Measurements from ENCODE around the gene CSRP1.

DNA sequence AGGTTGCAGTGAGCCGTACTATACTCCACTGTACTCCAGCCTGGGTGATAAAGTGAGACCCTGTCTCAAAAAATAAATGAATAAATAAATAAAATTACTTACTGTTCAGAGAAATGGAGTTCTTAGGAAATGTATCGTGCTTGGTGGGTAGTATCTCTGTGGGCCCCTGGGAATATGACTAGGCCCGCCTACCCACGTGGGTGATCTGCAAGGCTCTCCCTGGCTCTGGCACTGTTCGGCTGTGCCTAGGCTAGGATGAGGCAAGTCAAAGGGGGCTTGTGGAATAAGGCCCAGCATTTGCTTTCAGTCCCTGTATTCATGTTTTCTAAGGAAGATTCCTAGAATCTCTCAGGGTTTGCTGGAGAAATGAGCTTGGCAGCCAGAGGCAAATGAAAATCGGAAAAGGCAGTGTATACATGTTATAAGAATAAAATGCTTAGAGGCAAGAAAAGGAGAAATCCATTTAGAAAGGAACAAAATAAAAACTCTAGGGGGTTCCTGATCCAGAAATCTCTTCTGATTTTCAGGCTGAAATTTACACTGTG, 4.5 kb upstream of the CSRP1 start:
- TF ChIP-seq, protein P1, sequence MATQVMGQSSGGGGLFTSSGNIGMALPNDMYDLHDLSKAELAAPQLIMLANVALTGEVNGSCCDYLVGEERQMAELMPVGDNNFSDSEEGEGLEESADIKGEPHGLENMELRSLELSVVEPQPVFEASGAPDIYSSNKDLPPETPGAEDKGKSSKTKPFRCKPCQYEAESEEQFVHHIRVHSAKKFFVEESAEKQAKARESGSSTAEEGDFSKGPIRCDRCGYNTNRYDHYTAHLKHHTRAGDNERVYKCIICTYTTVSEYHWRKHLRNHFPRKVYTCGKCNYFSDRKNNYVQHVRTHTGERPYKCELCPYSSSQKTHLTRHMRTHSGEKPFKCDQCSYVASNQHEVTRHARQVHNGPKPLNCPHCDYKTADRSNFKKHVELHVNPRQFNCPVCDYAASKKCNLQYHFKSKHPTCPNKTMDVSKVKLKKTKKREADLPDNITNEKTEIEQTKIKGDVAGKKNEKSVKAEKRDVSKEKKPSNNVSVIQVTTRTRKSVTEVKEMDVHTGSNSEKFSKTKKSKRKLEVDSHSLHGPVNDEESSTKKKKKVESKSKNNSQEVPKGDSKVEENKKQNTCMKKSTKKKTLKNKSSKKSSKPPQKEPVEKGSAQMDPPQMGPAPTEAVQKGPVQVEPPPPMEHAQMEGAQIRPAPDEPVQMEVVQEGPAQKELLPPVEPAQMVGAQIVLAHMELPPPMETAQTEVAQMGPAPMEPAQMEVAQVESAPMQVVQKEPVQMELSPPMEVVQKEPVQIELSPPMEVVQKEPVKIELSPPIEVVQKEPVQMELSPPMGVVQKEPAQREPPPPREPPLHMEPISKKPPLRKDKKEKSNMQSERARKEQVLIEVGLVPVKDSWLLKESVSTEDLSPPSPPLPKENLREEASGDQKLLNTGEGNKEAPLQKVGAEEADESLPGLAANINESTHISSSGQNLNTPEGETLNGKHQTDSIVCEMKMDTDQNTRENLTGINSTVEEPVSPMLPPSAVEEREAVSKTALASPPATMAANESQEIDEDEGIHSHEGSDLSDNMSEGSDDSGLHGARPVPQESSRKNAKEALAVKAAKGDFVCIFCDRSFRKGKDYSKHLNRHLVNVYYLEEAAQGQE (IDR thresholded peaks at IDR 0.05; ENCODE audit: insufficient read depth in 1 of 2, low read depth in 2 of 2, low read length in 2 of 2): no peak
- TF ChIP-seq FOXP2 (optimal IDR thresholded peaks at IDR 0.05; ENCODE audit: borderline replicate concordance, extremely low read depth, extremely low read length, insufficient read depth): no peak
- no peak for TF ChIP-seq POLR2AphosphoS5 (IDR thresholded peaks at IDR 0.05; ENCODE audit: low read depth, low read length)
